Pancreas (tissue), 10 donors: ENCODE measurements around the gene OR1F1. TPM values are rescaled to one million over a fixed set of nuclear protein-coding genes. Genes with fewer than 3 reads are reported as not detected.

Experiments
- ATAC-seq, 4 donors: fragments of 200-7000 bp; cut with Tn5 transposase; one replicate each; pipeline versions ENCODE4 v1.8.0 to v1.9.1; 2020; ENCODE audit warnings: mild to moderate bottlenecking in 4 of 4, moderate library complexity in 4 of 4
- DNase-seq, 6 donors: peaks; one replicate each; pipeline ENCODE4 v3.0.0-alpha.2; 2020
- FAIRE-seq: peaks from 2 replicates; lab custom pipeline; 2012; peaks lifted over from hg19 to GRCh38; lab: Jason Lieb, UNC
- H3K27ac ChIP-seq, 4 donors: fragments of 200-600 bp; sonication (generic); 1 replicate in 3 of 4; 2 replicates in 1 of 4; pipeline versions ENCODE4 v1.5.0 to v1.8.0; 2020
- H3K27me3 ChIP-seq, 4 donors: fragments of 200-600 bp; one replicate each; pipeline ENCODE4 v1.8.0; 2021
- H3K36me3 ChIP-seq, 3 donors: fragments of 200-600 bp; sonication (generic) in 1 of 3; one replicate each; pipeline versions ENCODE4 v1.5.0 to v1.8.0; 2020 to 2021
- H3K4me1 ChIP-seq, 3 donors: fragments of 200-600 bp; one replicate each; pipeline ENCODE4 v1.8.0; 2021
- H3K4me3 ChIP-seq, 4 donors: fragments of 200-600 bp; sonication (generic) in 2 of 4; one replicate each; pipeline versions ENCODE4 v1.5.0 to v1.8.0; 2020 to 2021
- H3K9me3 ChIP-seq, 4 donors: fragments of 200-600 bp; one replicate each; pipeline ENCODE4 v1.8.0; 2021
- WGBS, 2 donors: extraction: QIAGEN DNeasy Blood & Tissue Kit; methylation state at CpG; one replicate each; pipeline ENCODE4 v1.1.7; 2013; 5-methylcytosine and 5-hydroxymethylcytosine counted together
- intact Hi-C, 3 donors: fragments of 100-400 bp; cut with DNase I; formaldehyde crosslinking; loops; one replicate each; pipeline versions ENCODE4 v1.11.1 to v1.14.2; 2022
- polyA plus RNA-seq, 2 donors: library from polyadenylated mRNA; stranded (reverse); fragments of 200-250 nt; gene quantifications; one replicate each; pipeline ENCODE4 v1.2.3, GENCODE V29; 2013
- total RNA-seq, 6 donors: library from RNA; stranded (reverse); fragmentation: NEBNext Ultra II Directional in 4 of 6; extraction: Animal tissue kit (Norgen Biotek cat#: 25700) in 4 of 6; gene quantifications; one replicate each; pipeline versions ENCODE4 v1.2.1 to v1.2.4, GENCODE V29; 2021 to 2023
- TF ChIP-seq, protein P1 (sequence below), 4 donors: fragments of 200-600 bp; sonication (generic) in 3 of 4; IDR thresholded peaks; one replicate each; pipeline versions ENCODE4 v1.5.0 to v1.8.0; 2021; ENCODE audit warnings: antibody characterized with exemption in 4 of 4
- donor health status: healthy with polysubstance abuse.
- donor health status: DM: no; HTN: no; CAD: no; lungs with moderate emphysema.
- donor health status: DM: no; HTN: no; CAD: no.
- donor health status: control.
- donor health status: control.
- donor health status: Bipolar disorder and iron deficiency.
- donor health status: DM: yes; HTN: yes; CAD: no.
- donor health status: DM: no; HTN: no; CAD: no.
- donor health status: DM: no; HTN: no; CAD: no.
- donor health status: DM: yes; HTN: yes; CAD: no.

Gene OR1F1
- total and polyA plus RNA-seq, 8 donors = not detected

DNA sequence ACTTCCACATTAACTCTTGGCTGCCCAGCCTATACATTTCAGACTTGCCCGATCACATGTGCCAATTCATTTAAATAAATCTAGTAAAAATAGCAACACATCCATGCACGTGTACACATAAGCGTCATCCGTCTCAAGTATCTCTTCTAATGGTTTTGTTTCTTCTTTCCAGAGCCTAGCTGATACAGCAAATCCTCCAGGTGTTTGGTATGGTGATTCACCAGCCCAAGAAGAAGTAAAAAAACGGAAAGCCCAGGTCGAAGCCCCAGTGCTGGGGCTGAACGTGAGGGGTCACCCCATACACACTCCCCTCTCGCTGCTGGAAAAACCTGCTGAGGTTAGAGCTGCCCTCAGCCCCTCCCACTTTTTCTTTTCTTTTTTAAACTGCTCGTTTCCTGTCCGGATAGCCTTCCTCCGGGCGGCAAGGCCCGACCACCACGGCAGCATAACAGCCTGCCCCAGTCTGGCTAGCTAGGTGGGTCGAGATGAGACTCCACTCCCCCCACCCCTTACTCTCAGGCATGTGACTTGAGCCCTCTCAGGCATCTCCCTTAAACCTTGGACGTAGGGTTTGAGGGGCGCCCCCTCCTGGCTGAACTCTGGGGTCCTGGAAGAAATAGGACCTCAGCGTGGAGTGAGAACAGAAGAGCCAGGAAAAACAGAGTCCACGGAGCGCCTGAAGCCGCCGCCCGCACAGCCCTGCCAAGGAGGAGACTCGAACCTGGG, 13.9 kb upstream of the OR1F1 start:
- Histone ChIP-seq H3K27me3 (peaks cover 0 to 73% (median 12%) of the 10 kb centered on the region in 4 donors), H3K27ac (no peak overlapping the region), H3K9me3 (no peaks in the 10 kb centered on the region), H3K4me1 (peaks cover 0 to 4% (median 3%) of the 10 kb centered on the region in 3 donors), H3K4me3 (no peak overlapping the region), H3K36me3 (no peaks in the 10 kb centered on the region)
- intact Hi-C loops = no loop called here
- 12% methylated on average over 24 of the region's 24 CpGs for WGBS, 2 donors
- no peak for ATAC-seq
- DNase-seq = no peak
- no peak for FAIRE-seq
- TF ChIP-seq, protein P1, sequence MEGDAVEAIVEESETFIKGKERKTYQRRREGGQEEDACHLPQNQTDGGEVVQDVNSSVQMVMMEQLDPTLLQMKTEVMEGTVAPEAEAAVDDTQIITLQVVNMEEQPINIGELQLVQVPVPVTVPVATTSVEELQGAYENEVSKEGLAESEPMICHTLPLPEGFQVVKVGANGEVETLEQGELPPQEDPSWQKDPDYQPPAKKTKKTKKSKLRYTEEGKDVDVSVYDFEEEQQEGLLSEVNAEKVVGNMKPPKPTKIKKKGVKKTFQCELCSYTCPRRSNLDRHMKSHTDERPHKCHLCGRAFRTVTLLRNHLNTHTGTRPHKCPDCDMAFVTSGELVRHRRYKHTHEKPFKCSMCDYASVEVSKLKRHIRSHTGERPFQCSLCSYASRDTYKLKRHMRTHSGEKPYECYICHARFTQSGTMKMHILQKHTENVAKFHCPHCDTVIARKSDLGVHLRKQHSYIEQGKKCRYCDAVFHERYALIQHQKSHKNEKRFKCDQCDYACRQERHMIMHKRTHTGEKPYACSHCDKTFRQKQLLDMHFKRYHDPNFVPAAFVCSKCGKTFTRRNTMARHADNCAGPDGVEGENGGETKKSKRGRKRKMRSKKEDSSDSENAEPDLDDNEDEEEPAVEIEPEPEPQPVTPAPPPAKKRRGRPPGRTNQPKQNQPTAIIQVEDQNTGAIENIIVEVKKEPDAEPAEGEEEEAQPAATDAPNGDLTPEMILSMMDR (IDR thresholded peaks at IDR 0.05) = no peak

- Histone ChIP-seq H3K4me1 (peaks cover 0 to 4% (median 3%) of the 10 kb centered on the region in 3 donors), H3K27me3 (peaks cover 0 to 66% (median 10%) of the 10 kb centered on the region in 4 donors), H3K36me3 (no peaks in the 10 kb centered on the region), H3K9me3 (no peaks in the 10 kb centered on the region), H3K4me3 (no peak overlapping the region), H3K27ac (no peak overlapping the region)
- no peak for ATAC-seq
- TF ChIP-seq, protein P1 (IDR thresholded peaks at IDR 0.05) = no peak
- DNase-seq = no peak
- 21% methylated on average over 27 to 28 of the region's 28 CpGs for WGBS, 2 donors
- FAIRE-seq = no peak
- intact Hi-C loops = no loop called here
Measured at GRCh38 chr16:3174618-3175148, 13.3 kb upstream of the OR1F1 start.

DNA sequence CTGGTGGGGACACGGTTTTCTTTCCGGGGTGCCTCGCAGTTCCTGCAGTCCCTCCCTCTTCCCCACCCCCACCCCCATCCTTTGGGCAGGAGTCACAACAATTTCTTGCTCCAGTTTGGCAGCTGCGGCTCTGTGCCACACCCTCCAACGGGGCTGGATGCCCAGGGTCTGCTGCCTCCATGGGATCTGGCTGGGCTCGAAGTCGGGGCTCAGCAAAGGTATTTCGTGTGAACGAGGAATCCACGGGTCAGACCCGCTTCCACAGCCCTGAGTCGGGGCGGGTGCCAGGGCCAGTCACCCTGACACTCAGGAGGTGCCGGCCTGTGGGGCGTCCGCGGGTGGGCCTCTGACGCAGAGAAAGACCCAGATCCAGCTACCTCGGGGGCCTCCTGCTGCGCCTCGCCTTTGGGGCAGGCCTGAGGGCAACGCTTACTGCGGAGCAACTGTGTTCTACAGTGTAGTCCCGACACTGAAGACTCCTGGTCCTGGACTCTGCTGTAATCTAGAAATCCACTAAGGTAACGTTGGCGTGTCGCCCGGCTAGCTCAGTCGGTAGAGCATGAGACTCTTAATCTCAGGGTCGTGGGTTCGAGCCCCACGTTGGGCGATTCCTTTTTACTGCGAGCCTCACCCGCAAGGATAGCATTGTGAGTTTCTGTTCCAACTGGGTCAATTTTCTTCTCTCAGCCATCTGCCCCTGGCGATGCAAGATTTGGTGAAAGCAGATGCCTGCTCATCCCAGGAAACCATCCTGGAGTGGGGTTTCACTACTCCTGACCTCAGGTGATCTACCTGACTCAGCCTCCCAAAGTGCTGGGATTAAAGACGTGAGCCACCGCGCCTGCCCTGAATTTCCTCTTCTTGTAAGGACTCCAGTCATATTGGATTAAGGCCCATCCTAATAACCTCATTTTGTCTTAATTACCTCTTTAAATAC, 12.6 kb upstream of the OR1F1 start:
- DNase-seq (peak in 1 of 6 donors; percentile 28), ATAC-seq (no peak), FAIRE-seq (no peak)
- no peaks in the 10 kb centered on the region for H3K36me3 ChIP-seq
- peaks cover 0 to 60% (median 7%) of the 10 kb centered on the region in 4 donors for H3K27me3 ChIP-seq
- no peak overlapping the region for H3K4me3 ChIP-seq
- H3K27ac ChIP-seq = no peak overlapping the region
- TF ChIP-seq, protein P1 (IDR thresholded peaks at IDR 0.05) = no peak
- intact Hi-C loops = no loop called here
- H3K9me3 ChIP-seq = no peaks in the 10 kb centered on the region
- H3K4me1 ChIP-seq = no peaks in the 10 kb centered on the region
- 8 to 13% methylated on average over 39 of the region's 39 CpGs for WGBS, 2 donors

GRCh38 chr16:3179651-3180050, 8.4 kb upstream of the OR1F1 start:
- H3K27me3 ChIP-seq = peaks cover 0 to 56% (median 7%) of the 10 kb centered on the region in 4 donors
- intact Hi-C loops = no loop called here
- H3K4me3 ChIP-seq = no peak overlapping the region
- 50 to 57% methylated on average over 8 of the region's 8 CpGs for WGBS, 2 donors
- TF ChIP-seq, protein P1 (IDR thresholded peaks at IDR 0.05) = no peak
- no peak for DNase-seq
- no peaks in the 10 kb centered on the region for H3K36me3 ChIP-seq
- no peak overlapping the region for H3K27ac ChIP-seq
- no peak for ATAC-seq
- FAIRE-seq = no peak
- peaks cover 0 to 9% (median 0%) of the 10 kb centered on the region in 3 donors for H3K4me1 ChIP-seq
- H3K9me3 ChIP-seq = no peaks in the 10 kb centered on the region
